ENCODE measurements around the gene STAG1.

The STAG1 gene

DNA sequence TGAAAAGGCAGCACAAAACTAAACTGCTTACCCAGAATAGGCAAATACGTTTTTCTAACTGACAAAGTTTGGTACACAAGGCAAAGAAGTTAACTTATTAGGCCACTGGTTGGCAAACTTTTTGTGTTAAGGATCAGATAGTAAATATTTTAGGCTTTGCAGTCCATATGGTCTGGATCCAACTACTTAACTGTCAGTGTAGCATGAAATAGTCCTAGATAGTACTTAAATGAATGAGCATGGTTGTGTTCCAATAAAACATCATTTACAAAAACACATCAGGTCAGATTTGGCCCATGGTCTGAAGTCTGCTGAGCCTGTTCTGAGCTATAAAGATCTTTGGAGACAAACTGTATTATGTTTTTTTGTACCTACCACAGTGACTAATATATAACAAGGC is 365.1 kb downstream of the STAG1 start:
- H3K9me3 ChIP-seq (ENCODE audit: control insufficient read depth, insufficient read depth, low read depth, low read length): no peaks in the 10 kb centered on the region
- no peak overlapping the region for H3K4me3 ChIP-seq (ENCODE audit: low read depth, low read length)
- ChIA-PET CTCF (interaction anchor here (1.2 to 3.5 kb wide), 2 partner anchors 366 to 627 kb away, joined by 4 to 19 read pairs; partner anchors contain the start of gene STAG1), POLR2A (no interaction called here)
- H3K27ac ChIP-seq (ENCODE audit: extremely low read depth, low read depth, low read length): no peak overlapping the region
- TF ChIP-seq ZNF394 (tag by site-specific recombination; IDR thresholded peaks at IDR 0.05; ENCODE audit: borderline replicate concordance) (no peak), ZNF433 (tag by site-specific recombination; IDR thresholded peaks at IDR 0.05; ENCODE audit: low read depth) (no peak), ZNF350 (tag by site-specific recombination; IDR thresholded peaks at IDR 0.05) (no peak)
- H3K36me3 ChIP-seq (ENCODE audit: control insufficient read depth in 2 of 2, insufficient read depth in 1 of 2, low read length in 2 of 2): no peaks in the 10 kb centered on the region
- H3K4me1 ChIP-seq (ENCODE audit: control insufficient read depth, insufficient read depth, low read length): no peaks in the 10 kb centered on the region

DNA sequence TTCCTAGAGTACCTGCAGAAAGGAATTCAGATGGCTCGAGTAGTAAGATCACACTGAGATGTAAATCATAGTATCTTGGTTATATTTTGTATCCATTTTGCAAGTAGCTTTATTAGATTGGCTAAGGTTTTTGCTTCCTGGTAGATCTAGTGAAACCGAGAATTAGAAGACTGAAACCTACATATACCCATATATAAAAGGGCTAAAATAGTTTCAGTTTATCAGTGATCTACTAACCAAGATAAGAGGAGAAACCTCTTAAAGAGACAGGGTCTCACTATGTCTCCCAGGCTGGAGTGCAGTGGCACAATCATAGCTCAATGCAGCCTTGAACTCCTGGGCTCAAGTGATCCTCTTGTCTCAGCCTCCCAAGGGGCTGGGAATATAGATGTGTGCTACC is 366.7 kb downstream of the STAG1 start:
- CTCF ChIA-PET: interaction anchor here (1.7 kb wide), 1 partner anchor 367 kb away, joined by 4 read pairs; no protein-coding TSS in a partner anchor
- Histone ChIP-seq H3K4me3 (ENCODE audit: low read depth, low read length) (no peak overlapping the region), H3K9me3 (ENCODE audit: control insufficient read depth, insufficient read depth, low read depth, low read length) (no peaks in the 10 kb centered on the region), H3K36me3 (ENCODE audit: control insufficient read depth in 2 of 2, insufficient read depth in 1 of 2, low read length in 2 of 2) (no peaks in the 10 kb centered on the region), H3K27ac (ENCODE audit: extremely low read depth, low read depth, low read length) (no peak overlapping the region), H3K4me1 (ENCODE audit: control insufficient read depth, insufficient read depth, low read length) (no peaks in the 10 kb centered on the region)
- TF ChIP-seq ZNF391 (tag by site-specific recombination; IDR thresholded peaks at IDR 0.05; ENCODE audit: borderline replicate concordance, low read depth): no peak
- TF ChIP-seq SCRT1 (tag by site-specific recombination; IDR thresholded peaks at IDR 0.05; ENCODE audit: borderline replicate concordance): no peak
- TF ChIP-seq ZNF707 (tag by site-specific recombination; IDR thresholded peaks at IDR 0.05): no peak
- no peak for TF ChIP-seq KLF7 (tag by site-specific recombination; IDR thresholded peaks at IDR 0.05; ENCODE audit: borderline replicate concordance)
- TF ChIP-seq ZNF549 (tag by site-specific recombination; IDR thresholded peaks at IDR 0.05): no peak
- no peak for TF ChIP-seq ZNF23 (tag by site-specific recombination; IDR thresholded peaks at IDR 0.05; ENCODE audit: borderline replicate concordance)
- no peak for TF ChIP-seq OVOL3 (tag by site-specific recombination; IDR thresholded peaks at IDR 0.05)
- no peak for TF ChIP-seq ZNF239 (tag by site-specific recombination; IDR thresholded peaks at IDR 0.05)
- no peak for TF ChIP-seq ZNF19 (tag by site-specific recombination; IDR thresholded peaks at IDR 0.05; ENCODE audit: low read depth)
- no peak for TF ChIP-seq ZNF223 (tag by site-specific recombination; IDR thresholded peaks at IDR 0.05)
- no peak for TF ChIP-seq ZNF221 (tag by site-specific recombination; IDR thresholded peaks at IDR 0.05; ENCODE audit: borderline replicate concordance)
- TF ChIP-seq, protein P1, sequence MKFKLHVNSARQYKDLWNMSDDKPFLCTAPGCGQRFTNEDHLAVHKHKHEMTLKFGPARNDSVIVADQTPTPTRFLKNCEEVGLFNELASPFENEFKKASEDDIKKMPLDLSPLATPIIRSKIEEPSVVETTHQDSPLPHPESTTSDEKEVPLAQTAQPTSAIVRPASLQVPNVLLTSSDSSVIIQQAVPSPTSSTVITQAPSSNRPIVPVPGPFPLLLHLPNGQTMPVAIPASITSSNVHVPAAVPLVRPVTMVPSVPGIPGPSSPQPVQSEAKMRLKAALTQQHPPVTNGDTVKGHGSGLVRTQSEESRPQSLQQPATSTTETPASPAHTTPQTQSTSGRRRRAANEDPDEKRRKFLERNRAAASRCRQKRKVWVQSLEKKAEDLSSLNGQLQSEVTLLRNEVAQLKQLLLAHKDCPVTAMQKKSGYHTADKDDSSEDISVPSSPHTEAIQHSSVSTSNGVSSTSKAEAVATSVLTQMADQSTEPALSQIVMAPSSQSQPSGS (tag by site-specific recombination; IDR thresholded peaks at IDR 0.05; ENCODE audit: low read depth): no peak
- no peak for TF ChIP-seq TCF7L2 (IDR thresholded peaks at IDR 0.05; ENCODE audit: borderline replicate concordance, low read depth, low read length)
- TF ChIP-seq ZNF521 (tag by site-specific recombination; IDR thresholded peaks at IDR 0.05): no peak
- no peak for TF ChIP-seq ZNF561 (tag by site-specific recombination; IDR thresholded peaks at IDR 0.05; ENCODE audit: borderline replicate concordance)
- POLR2A ChIA-PET: no interaction called here

- H3K36me3 ChIP-seq (ENCODE audit: control insufficient read depth in 2 of 2, insufficient read depth in 1 of 2, low read length in 2 of 2): peaks cover 0 to 4% of the 10 kb centered on the region in 2 experiments; a peak in 1 of 3 replicates
- H3K27ac ChIP-seq (ENCODE audit: extremely low read depth, low read depth, low read length): no peak overlapping the region
- ChIA-PET POLR2A (no interaction called here), CTCF (interaction anchor here (2.3 kb wide), 1 partner anchor 10 kb away, joined by 10 read pairs; no protein-coding TSS in a partner anchor)
- no peaks in the 10 kb centered on the region for H3K9me3 ChIP-seq (ENCODE audit: control insufficient read depth, insufficient read depth, low read depth, low read length)
- H3K4me1 ChIP-seq (ENCODE audit: control insufficient read depth, insufficient read depth, low read length): no peaks in the 10 kb centered on the region
- H3K4me3 ChIP-seq (ENCODE audit: low read depth, low read length): no peak overlapping the region
- no peak for TF ChIP-seq ZNF776 (tag by site-specific recombination; IDR thresholded peaks at IDR 0.05; ENCODE audit: borderline replicate concordance)
- no peak for TF ChIP-seq ZNF624 (tag by site-specific recombination; IDR thresholded peaks at IDR 0.05)
- TF ChIP-seq, protein P2, sequence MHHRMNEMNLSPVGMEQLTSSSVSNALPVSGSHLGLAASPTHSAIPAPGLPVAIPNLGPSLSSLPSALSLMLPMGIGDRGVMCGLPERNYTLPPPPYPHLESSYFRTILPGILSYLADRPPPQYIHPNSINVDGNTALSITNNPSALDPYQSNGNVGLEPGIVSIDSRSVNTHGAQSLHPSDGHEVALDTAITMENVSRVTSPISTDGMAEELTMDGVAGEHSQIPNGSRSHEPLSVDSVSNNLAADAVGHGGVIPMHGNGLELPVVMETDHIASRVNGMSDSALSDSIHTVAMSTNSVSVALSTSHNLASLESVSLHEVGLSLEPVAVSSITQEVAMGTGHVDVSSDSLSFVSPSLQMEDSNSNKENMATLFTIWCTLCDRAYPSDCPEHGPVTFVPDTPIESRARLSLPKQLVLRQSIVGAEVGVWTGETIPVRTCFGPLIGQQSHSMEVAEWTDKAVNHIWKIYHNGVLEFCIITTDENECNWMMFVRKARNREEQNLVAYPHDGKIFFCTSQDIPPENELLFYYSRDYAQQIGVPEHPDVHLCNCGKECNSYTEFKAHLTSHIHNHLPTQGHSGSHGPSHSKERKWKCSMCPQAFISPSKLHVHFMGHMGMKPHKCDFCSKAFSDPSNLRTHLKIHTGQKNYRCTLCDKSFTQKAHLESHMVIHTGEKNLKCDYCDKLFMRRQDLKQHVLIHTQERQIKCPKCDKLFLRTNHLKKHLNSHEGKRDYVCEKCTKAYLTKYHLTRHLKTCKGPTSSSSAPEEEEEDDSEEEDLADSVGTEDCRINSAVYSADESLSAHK (tag by site-specific recombination; IDR thresholded peaks at IDR 0.05): no peak
- TF ChIP-seq ZNF23 (tag by site-specific recombination; IDR thresholded peaks at IDR 0.05; ENCODE audit: borderline replicate concordance): no peak
- TF ChIP-seq, protein P3, sequence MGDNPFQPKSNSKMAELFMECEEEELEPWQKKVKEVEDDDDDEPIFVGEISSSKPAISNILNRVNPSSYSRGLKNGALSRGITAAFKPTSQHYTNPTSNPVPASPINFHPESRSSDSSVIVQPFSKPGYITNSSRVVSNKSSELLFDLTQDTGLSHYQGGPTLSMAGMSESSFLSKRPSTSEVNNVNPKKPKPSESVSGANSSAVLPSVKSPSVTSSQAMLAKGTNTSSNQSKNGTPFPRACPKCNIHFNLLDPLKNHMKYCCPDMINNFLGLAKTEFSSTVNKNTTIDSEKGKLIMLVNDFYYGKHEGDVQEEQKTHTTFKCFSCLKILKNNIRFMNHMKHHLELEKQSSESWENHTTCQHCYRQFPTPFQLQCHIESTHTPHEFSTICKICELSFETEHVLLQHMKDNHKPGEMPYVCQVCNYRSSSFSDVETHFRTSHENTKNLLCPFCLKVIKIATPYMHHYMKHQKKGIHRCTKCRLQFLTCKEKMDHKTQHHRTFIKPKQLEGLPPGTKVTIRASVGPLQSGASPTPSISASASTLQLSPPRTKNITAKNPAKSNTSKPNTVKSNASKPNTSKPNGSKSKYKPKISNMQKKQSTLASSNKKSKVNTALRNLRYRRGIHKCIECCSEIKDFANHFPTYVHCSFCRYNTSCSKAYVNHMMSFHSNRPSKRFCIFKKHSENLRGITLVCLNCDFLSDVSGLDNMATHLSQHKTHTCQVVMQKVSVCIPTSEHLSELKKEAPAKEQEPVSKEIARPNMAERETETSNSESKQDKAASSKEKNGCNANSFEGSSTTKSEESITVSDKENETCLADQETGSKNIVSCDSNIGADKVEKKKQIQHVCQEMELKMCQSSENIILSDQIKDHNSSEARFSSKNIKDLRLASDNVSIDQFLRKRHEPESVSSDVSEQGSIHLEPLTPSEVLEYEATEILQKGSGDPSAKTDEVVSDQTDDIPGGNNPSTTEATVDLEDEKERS (tag by site-specific recombination; IDR thresholded peaks at IDR 0.05): no peak
- no peak for TF ChIP-seq KLF8 (tag by site-specific recombination; IDR thresholded peaks at IDR 0.05)
- no peak for TF ChIP-seq ZFHX2 (tag by site-specific recombination; conservative IDR thresholded peaks at IDR 0.05)
- no peak for TF ChIP-seq SP7 (tag by site-specific recombination; IDR thresholded peaks at IDR 0.05)
- TF ChIP-seq ZNF155 (tag by site-specific recombination; IDR thresholded peaks at IDR 0.05): no peak
Measured at GRCh38 chr3:136381051-136381450, 371.1 kb downstream of the STAG1 start.
